ENCODE data around the gene IGFN1. TPM values are rescaled to one million over a fixed set of nuclear protein-coding genes. Genes with fewer than 3 reads are reported as not detected.

The IGFN1 gene
- total and polyA plus RNA-seq, 2 of the 4 experiments (the other 2 are of a cell fraction) = 0.05 TPM; not detected in 1

DNA sequence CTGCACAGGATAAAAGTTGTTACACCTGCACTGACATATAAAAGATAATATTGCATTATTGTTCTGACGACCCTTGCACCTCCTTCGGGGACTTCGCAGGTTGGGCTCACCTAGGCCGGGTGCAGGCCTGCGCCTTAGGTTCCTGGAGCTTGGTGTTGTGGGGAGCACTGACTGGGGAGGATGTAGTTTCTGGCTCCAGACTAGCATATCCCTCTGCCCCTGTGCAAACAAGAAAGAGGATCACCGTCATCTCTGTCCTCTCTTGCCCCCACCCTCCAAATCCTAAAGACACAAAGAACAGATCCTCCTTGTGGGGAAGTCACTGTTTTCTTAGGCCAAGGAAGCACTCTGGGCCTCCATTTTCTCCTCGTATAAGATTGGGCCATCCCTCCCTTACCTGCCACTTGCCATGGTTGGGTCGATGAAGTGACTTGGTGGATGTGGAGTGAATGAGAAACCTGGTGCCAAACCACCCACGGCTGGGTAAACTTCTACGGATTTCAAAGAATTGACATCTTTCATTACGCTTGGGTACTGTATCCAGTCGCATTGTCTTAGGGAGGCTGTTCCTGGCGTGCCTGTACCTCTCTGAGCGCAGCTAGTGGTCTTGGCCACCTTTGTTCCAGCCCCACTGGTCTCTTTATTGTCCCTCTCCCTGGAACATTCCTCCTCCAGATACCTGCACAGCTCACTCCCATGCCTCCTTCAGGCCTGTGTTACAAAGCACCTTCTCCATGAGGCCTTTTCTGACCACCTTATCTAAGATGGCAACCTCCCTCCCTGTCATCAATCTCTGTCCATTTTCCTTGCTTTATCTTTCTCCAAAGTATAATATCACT is 58.3 kb downstream of the IGFN1 start:
- H3K27me3 ChIP-seq (ENCODE audit: control insufficient read depth, insufficient read depth, low read length) = peaks cover 46% of the 10 kb centered on the region
- no peaks in the 10 kb centered on the region for H3K79me1 ChIP-seq (ENCODE audit: low read depth in 1 of 2, low read length in 2 of 2)
- no peak overlapping the region for H4K91ac ChIP-seq (ENCODE audit: insufficient read depth, low read depth, low read length)
- ATAC-seq (ENCODE audit: low read depth) (no peak), DNase-seq (no peak)
- no peak overlapping the region for H2BK5ac ChIP-seq (ENCODE audit: low read depth, low read length, poor library complexity, severe bottlenecking)
- no peak overlapping the region for H2AK5ac ChIP-seq (ENCODE audit: low read depth, low read length)
- POLR2A ChIA-PET (ENCODE audit: unreplicated experiment) = no interaction called here
- no peak overlapping the region for H3K4me2 ChIP-seq (ENCODE audit: low read depth, low read length)
- no CpG with 5 or more reads among the region's 14 CpGs for WGBS, 2 experiments (ENCODE audit: extremely low coverage in 2 of 2, insufficient read length in 1 of 2)
- no peak overlapping the region for H2BK120ac ChIP-seq (ENCODE audit: low read depth, low read length)
- H3K9ac ChIP-seq (ENCODE audit: low read depth, low read length) = no peak overlapping the region
- no peaks in the 10 kb centered on the region for H3K9me1 ChIP-seq (ENCODE audit: insufficient read depth, low read length)
- CTCF ChIA-PET = no interaction called here
- no peak overlapping the region for H3K18ac ChIP-seq (ENCODE audit: low read depth, low read length)
- no peak overlapping the region for H3K23ac ChIP-seq (ENCODE audit: low read depth, low read length)
- no peak overlapping the region for H4K8ac ChIP-seq (ENCODE audit: low read depth in 2 of 2, low read length in 2 of 2)
- no peaks in the 10 kb centered on the region for H3K36me3 ChIP-seq (ENCODE audit: control insufficient read depth, insufficient read depth, low read length)
- TF ChIP-seq POLR2A (IDR thresholded peaks at IDR 0.05; ENCODE audit: low read depth, low read length) (no peak), FOS (IDR thresholded peaks at IDR 0.05; ENCODE audit: low read depth, low read length) (no peak), MAZ (IDR thresholded peaks at IDR 0.05; ENCODE audit: borderline replicate concordance, low read depth, low read length) (no peak), BHLHE40 (IDR thresholded peaks at IDR 0.05; ENCODE audit: low read depth, low read length) (no peak), MAFK (IDR thresholded peaks at IDR 0.05; ENCODE audit: low read depth, low read length) (no peak), MXI1 (IDR thresholded peaks at IDR 0.05; ENCODE audit: borderline replicate concordance, low read depth, low read length) (no peak), NFE2L2 (IDR thresholded peaks at IDR 0.05; ENCODE audit: low read depth, low read length) (no peak), SMC3 (IDR thresholded peaks at IDR 0.05; ENCODE audit: low read depth, low read length) (no peak), RCOR1 (IDR thresholded peaks at IDR 0.05; ENCODE audit: insufficient replicate concordance, low read length) (no peak), RAD21 (IDR thresholded peaks at IDR 0.05; ENCODE audit: low read length) (no peak), RFX5 (IDR thresholded peaks at IDR 0.05; ENCODE audit: low read depth, low read length) (no peak), CEBPB (IDR thresholded peaks at IDR 0.05; ENCODE audit: low read depth, low read length) (no peak), CHD1 (IDR thresholded peaks at IDR 0.05; ENCODE audit: low read depth, low read length) (no peak)
- TF ChIP-seq, protein P1, sequence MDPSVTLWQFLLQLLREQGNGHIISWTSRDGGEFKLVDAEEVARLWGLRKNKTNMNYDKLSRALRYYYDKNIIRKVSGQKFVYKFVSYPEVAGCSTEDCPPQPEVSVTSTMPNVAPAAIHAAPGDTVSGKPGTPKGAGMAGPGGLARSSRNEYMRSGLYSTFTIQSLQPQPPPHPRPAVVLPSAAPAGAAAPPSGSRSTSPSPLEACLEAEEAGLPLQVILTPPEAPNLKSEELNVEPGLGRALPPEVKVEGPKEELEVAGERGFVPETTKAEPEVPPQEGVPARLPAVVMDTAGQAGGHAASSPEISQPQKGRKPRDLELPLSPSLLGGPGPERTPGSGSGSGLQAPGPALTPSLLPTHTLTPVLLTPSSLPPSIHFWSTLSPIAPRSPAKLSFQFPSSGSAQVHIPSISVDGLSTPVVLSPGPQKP (IDR thresholded peaks at IDR 0.05; ENCODE audit: borderline replicate concordance, low read depth, low read length) = no peak
- TF ChIP-seq, protein P2, sequence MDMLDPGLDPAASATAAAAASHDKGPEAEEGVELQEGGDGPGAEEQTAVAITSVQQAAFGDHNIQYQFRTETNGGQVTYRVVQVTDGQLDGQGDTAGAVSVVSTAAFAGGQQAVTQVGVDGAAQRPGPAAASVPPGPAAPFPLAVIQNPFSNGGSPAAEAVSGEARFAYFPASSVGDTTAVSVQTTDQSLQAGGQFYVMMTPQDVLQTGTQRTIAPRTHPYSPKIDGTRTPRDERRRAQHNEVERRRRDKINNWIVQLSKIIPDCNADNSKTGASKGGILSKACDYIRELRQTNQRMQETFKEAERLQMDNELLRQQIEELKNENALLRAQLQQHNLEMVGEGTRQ (IDR thresholded peaks at IDR 0.05; ENCODE audit: low read depth, low read length) = no peak
- TF ChIP-seq, protein P3, sequence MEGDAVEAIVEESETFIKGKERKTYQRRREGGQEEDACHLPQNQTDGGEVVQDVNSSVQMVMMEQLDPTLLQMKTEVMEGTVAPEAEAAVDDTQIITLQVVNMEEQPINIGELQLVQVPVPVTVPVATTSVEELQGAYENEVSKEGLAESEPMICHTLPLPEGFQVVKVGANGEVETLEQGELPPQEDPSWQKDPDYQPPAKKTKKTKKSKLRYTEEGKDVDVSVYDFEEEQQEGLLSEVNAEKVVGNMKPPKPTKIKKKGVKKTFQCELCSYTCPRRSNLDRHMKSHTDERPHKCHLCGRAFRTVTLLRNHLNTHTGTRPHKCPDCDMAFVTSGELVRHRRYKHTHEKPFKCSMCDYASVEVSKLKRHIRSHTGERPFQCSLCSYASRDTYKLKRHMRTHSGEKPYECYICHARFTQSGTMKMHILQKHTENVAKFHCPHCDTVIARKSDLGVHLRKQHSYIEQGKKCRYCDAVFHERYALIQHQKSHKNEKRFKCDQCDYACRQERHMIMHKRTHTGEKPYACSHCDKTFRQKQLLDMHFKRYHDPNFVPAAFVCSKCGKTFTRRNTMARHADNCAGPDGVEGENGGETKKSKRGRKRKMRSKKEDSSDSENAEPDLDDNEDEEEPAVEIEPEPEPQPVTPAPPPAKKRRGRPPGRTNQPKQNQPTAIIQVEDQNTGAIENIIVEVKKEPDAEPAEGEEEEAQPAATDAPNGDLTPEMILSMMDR (conservative IDR thresholded peaks at IDR 0.05; ENCODE audit: low read depth, low read length) = no peak
- peaks cover 3% of the 10 kb centered on the region; the same call in 1 of the 2 replicates for H3K9me3 ChIP-seq (ENCODE audit: control insufficient read depth, insufficient read depth, low read length)
- no peak overlapping the region for H2AFZ ChIP-seq (replicated peaks; ENCODE audit: low read length, poor library complexity)
- BruUV-seq (replicated peaks) = no TSS peak
- H3K4me1 ChIP-seq (ENCODE audit: control insufficient read depth, insufficient read depth, low read length) = no peaks in the 10 kb centered on the region
- dilution Hi-C loops (cut with HindIII; ENCODE audit: low sequenced_read_pairs, unreplicated experiment) = no loop called here
- H3K14ac ChIP-seq (replicated peaks; ENCODE audit: low read depth, low read length) = no peak overlapping the region
- no peak overlapping the region for H2AK9ac ChIP-seq (replicated peaks; ENCODE audit: low read depth, low read length, poor library complexity)
- H2BK15ac ChIP-seq (ENCODE audit: low read depth, low read length) = no peak overlapping the region
- no peak overlapping the region for H3K56ac ChIP-seq (ENCODE audit: extremely low read depth, insufficient read depth, low read length)
- no peaks in the 10 kb centered on the region for H4K20me1 ChIP-seq (ENCODE audit: insufficient read depth, low read length)
- no peak overlapping the region for H3K4ac ChIP-seq (ENCODE audit: low read depth, low read length)
- H4K5ac ChIP-seq (ENCODE audit: low read depth, low read length) = no peak overlapping the region
- in situ Hi-C loops (cut with MboI; ENCODE audit: low sequenced_read_pairs) = no loop called here
- intact Hi-C loops (cut with micrococcal nuclease) = no loop called here
- no peak overlapping the region for H3K4me3 ChIP-seq (ENCODE audit: insufficient read depth, low read depth, low read length)
- no peak overlapping the region for H3K27ac ChIP-seq (ENCODE audit: insufficient read depth, low read length)
- H2BK20ac ChIP-seq (ENCODE audit: low read depth, low read length) = no peak overlapping the region
